CD4-positive, alpha-beta T cell treated with Interleukin-10 for 1 hour (primary cell): ENCODE measurements around the gene LRCH1.
A peak's percentile ranks its signal among the peaks of the same experiment; 100 is the strongest.

Experiments used
- DNase-seq: peaks from one replicate; pipeline ENCODE4 v3.0.0-alpha.2; 2020

LRCH1 gene

GRCh38 chr13:46641274-46642081 lies 88.5 kb downstream of the LRCH1 start:
- DNase-seq: no peak

DNA sequence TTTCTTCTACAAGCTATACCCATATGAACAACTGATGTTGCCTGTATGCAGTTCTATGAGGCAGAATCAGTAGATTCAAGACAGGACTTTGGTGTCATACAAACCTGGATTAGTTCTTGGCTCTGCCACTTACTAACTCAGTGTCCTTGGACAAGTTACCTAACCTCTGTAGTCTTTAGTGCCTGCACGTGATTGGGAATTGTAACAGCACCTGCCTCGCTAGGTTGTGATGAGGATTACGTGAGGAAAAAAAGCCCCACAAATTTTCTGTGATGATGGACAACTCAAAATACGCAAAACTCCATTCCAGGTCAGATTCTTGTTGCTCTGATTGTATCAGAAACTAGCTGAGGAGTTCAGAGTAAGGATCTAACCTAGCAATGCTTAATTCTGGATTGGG lies 89.3 kb downstream of the LRCH1 start:
- DNase-seq: no peak

- DNase-seq: no peak
Measured at GRCh38 chr13:46643165-46643777, 90.3 kb downstream of the LRCH1 start.

DNA sequence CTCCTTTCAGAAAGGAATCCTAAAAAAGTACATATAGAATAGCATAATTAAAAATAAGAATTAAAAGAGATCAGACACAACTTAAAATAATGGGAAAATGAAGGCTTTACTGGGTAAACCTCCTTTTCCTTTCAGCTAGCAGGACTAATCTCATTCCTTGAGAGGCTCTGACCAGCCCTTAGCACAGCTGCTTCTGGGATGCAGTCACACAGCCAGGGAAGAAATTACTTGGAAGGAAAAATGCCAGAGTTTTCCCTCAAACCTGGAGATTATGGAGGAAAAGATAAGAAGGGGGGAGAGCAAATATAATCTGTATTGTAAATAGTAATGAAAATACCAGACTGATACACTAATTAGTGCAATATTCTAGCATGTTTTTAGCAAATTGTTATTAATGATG lies 91.8 kb downstream of the LRCH1 start:
- DNase-seq: no peak

DNA sequence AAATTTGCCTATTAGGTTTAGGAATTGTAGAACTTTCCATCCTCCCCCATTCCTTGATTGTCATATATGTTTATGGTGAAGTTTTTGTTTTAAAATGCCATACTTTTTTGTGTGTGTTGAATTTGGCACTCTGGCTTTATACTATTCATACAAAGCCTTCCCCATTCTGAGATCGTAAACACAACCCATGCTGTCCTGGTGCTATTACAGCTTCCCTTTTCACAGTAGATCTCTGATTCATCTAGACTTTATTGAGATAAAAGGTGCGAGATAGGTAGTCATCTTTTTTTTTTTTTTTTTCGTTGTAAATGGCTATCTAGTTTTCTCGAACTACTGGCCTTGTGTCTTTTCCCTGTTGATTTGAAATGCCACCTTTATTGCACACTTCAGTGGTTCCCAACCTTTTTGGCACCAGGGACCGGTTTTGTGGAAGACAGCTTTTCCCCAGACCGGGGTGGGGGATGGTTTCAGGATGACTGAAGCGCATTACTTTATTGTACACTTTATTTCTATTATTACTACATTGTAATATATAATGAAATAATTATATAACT lies 94.6 kb downstream of the LRCH1 start:
- DNase-seq: no peak

- DNase-seq: no peak
Measured at GRCh38 chr13:46648166-46648607, 95.2 kb downstream of the LRCH1 start.

DNA sequence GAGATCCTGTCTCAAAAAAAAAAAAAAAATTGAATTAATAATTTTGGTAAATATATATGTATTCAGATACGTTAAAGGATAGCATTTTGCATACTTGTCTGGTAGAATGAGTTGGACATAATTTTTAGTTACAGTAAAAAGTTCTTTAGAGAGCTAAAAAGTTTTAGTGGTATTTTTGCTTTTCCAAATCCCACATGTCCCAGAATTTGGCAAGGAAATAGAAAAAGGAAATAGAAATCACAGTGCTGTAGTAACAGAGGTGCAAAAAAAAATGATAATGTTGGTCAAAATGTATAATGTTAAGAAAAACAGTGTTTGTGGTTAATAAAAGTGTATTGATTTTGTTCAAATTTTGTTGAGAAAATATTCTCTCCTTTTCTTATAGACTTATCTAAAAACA lies 96.8 kb downstream of the LRCH1 start:
- DNase-seq: no peak

GRCh38 chr13:46654951-46655350 lies 102.0 kb downstream of the LRCH1 start:
- DNase-seq: no peak

DNA sequence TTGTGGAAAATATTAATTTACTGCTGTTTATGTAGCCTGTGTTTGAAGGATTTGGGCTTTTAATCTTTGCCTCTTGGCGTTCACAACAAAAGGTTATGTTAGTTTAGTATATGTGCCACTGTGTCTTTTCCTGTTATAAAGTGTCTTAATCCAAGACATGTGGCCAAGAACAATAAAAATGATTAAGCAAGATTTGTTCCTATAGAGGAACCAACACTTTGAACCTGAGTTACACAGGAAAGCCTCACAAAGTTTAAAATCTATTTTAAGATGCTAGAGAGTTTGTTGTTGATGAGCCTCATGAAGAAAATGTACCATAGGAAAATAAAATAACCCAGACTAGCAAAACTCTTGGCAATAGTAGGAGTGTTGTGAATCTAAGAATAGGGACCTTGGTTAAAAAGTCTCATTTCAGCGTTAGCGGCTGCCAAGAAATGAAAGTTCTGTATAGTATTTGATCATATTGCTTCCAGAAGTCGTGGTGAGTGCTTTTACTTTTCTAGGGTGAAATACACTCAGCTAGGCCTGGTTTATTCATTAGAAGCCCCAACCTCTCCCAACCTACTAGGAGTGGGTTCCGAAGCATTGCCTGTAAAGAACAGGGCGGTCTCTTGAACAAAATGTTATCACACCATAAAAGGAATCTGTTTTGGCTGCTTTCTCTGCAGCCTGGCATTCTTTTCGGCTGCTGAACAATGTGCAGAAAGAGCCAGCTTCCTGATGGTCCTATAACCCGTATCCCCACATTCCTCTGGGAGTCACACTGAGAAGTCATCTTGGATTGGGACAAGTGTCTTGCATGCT lies 102.6 kb downstream of the LRCH1 start:
- no peak for DNase-seq

DNA sequence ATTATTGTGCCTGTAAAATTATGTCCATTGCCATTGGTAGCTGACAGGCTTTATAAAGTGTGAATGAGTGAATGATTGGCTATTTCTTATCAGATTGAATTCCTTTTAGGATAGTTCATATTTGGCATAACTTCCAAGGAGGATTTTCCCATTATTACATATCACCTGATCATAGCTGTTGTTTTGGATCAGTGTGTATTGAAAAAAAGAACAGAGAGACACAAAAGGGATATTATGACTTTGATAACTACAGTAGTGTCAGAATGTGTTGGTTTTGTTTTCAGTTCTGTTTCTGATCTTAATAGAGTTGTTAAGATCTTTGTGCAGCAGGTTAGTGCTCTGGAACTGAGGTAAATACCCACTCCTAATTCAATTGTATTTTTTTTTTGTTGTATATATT lies 103.8 kb downstream of the LRCH1 start:
- no peak for DNase-seq

DNA sequence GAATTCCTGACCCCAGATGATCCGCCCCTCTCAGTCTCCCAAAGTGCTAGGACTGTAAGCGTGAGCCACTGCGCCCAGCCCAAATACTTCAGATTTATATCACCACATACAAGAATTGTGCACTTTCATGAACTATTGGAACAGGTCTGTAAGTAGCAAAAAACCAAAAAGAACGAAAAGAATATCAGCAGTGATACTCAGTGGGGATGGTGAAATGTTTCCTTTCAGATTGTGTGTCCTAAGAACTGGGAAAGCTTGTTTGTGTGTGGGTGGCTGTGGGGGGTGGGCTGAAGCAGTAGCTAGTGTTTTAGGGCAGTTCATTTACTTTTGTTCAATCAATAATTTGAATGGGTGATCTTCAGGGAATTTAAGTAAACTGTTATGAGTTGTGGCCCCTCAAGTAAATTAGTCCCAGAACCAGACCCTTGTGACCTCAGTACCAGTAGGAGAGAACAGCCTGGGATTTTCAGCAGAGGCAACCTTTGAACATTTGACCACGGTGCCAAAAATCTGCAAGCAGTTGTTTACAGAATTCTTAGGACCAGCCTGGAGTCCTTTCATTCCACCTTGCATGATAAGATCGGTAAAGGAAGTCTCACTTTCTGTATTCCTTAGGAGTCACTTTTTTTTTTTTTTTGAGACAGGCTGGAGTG lies 106.6 kb downstream of the LRCH1 start:
- DNase-seq: no peak

DNA sequence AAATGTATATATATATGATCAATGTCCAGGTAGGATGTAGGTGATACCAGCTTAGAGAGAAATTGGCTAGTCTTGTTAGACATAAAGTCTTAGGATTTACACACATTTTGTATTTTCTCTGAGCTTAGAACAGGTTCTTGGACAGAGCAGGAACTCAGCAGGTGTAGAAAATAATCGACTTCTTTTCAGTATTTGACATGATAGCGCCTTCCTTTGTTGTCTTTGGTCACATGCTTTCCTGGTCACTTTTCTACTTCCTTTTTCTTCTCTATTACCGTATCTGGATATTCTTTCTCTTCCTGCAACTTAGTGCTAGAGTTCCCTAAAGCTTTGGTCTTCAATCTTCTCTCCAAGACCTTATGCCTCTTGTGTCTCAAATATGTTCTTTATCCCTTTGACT lies 107.4 kb downstream of the LRCH1 start:
- DNase-seq: no peak

- DNase-seq: no peak
Measured at GRCh38 chr13:46660857-46661256, 107.9 kb downstream of the LRCH1 start.

GRCh38 chr13:46662690-46663089 lies 109.7 kb downstream of the LRCH1 start:
- no peak for DNase-seq

DNA sequence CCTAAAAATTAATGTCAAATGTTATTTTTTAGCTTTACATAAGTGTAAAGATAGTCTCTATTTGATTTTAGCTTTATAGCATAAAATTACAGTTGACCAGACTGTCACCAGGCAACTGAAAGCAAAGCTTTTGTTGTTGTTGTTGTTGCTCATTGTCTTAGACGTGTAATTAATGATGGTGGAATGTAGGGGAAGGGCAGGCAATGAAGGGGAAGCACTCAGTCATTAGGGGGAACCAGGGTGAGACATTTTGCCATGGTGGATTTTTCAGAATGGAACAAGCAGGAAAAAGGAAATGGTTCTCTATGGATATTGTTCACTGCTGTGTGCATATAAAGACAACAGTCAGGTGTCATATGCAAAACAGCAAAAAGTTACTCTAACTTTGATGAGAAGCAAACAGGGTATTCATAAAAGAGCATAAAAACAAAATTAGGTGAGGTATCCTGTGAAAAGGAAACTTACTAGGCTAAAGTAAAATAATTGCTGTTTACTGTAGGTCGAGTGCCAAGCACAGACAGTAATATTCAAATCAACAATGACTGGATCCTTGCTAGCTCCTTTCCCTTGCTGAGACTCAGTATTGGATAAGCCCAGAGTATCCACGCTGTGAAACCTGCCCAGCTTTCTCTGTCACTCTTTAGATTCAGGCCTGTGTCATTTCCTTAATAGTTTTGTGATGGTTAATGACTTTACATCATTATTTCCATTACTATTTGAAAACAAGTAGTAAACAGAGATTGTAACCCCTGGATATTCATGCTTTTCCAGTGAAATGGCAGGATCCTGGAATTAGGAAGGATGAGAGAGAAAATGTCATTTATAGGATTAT lies 110.5 kb downstream of the LRCH1 start:
- DNase-seq: no peak

GRCh38 chr13:46664195-46664594 lies 111.2 kb downstream of the LRCH1 start:
- no peak for DNase-seq

- no peak for DNase-seq
Measured at GRCh38 chr13:46665248-46665632, 112.3 kb downstream of the LRCH1 start.

DNA sequence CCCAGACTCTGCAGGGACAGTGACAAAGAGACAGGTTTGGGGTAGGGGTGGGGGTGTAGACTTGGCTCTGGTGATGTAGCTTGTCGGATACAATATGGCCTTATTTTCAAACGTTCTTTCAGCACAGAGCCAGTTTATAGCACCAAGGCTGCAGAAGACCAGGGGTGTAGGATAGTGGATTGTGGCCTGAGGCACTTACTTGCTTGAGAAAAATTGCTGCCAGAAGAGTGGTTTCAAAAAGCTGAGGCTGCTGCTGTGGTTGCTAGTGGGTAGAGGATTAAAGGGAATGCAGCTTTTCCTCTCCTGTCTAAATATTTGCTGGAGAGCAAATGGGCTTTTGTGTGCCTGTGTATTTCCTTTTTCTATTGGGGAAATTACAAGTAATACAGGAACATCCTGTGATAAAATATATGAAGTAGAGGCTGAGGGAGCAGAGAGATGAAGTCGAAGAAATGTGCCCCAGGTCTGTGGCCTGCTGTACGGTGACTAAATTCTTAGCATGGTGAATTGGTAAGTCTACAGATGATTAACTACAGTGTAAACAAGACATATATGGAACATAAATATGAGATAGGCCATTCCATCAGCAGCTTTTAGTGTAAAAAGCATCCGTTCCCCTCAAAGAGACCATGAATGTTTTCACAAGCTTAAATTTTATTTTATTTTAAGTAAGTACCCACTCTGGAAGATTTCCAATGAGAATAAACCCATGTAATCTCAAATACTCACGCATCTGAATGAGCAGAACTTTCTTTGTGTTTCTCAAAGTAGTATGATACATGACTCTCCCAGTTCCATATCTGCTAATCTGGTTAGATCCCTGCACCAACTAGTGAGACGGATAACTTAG lies 112.9 kb downstream of the LRCH1 start:
- no peak for DNase-seq

DNA sequence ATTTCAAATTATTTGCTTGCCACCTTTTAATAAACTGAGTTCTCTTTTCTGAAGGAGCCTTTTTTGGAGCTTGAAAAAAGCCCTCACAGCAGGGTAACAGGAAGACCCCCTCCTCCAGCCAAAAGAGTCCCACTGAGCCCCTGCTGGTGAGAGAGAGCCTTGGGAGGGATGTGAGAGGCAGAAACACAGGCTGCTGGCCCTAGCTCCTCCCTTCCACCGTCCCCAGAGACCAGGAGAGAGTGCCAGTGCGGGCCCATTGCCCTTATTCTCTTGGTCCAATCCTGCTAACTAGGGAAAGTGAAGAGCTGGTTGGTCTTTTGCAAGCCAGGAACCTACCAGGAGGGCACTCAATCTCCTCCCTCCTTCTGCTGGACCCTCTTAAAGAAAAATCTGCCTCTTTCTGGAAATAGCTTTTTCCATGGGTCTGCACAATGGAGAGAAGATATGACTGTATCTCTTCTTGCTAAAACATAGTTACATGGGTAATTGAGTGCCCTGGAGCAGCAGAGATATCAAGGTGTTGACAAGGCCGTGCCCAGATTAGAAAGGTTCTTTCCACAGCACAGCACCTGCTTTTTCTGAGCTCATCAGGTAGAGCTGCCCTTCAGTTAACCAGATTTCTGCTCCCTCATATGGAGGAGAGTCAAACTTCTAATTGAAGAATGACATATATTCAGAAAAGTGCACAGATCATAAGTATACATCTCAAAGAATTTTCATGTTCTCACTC lies 113.9 kb downstream of the LRCH1 start:
- DNase-seq: peak; percentile 12

- peak; percentile 66 for DNase-seq
Measured at GRCh38 chr13:46667687-46668281, 114.8 kb downstream of the LRCH1 start.
